A549 (cell line): ENCODE results near the gene SCN4B. TPM values are rescaled to one million over a fixed set of nuclear protein-coding genes. Genes with fewer than 3 reads are reported as not detected.
A peak's percentile ranks its signal among the peaks of the same experiment; 100 is the strongest.

Experiments used
- ATAC-seq, 2 experiments: fragments of 200-7000 bp in 1 of 2; fragments of >200 bp in 1 of 2; cut with Nextera tagmentation in 1 of 2; cut with Tn5 transposase in 1 of 2; 3 replicates each; pipeline versions ENCODE4 v1.8.0 to v1.9.1; 2018 to 2020; ENCODE audit warnings: mild to moderate bottlenecking in 1 of 2, moderate library complexity in 1 of 2
- CTCF ChIA-PET: fragments of 300-600 bp; sonication (Branson Sonifier 250); formaldehyde crosslinking; extraction: SDS; loops from one replicate; lab custom pipeline; 2021; ENCODE audit warnings: antibody characterized with exemption, inconsistent platforms; lab: Yijun Ruan, JAX
- POLR2A ChIA-PET: fragments of 350-600 bp; formaldehyde crosslinking; extraction: SDS; loops from one replicate; lab custom pipeline; 2021; ENCODE audit warnings: antibody characterized with exemption, inconsistent platforms; lab: Yijun Ruan, JAX
- DNase-seq, 2 experiments: peaks; one replicate each; pipeline versions ENCODE4 v3.0.0 to v3.0.0-alpha.2; 2011 to 2016; ENCODE audit warnings: low read depth in 1 of 2, low spot score in 1 of 2
- FAIRE-seq: peaks from 2 replicates; lab custom pipeline; 2011; peaks lifted over from hg19 to GRCh38; lab: Jason Lieb, UNC
- H3K27ac ChIP-seq, 2 experiments: fragments of >200 bp; sonication (Bioruptor Twin); formaldehyde crosslinking; 3 replicates each; pipeline ENCODE4 v1.5.1; 2016 to 2017
- H3K4me1 ChIP-seq: fragments of >200 bp; sonication (Bioruptor Twin); formaldehyde crosslinking; 3 replicates; pipeline ENCODE4 v1.6.1; 2016
- H3K4me2 ChIP-seq: fragments of >200 bp; sonication (Bioruptor Twin); formaldehyde crosslinking; 3 replicates; pipeline ENCODE4 v1.6.1; 2016
- H3K4me3 ChIP-seq: fragments of >200 bp; sonication (Bioruptor Twin); formaldehyde crosslinking; 3 replicates; pipeline ENCODE4 v1.5.1; 2016
- H3K9me3 ChIP-seq: fragments of >200 bp; sonication (Bioruptor Twin); formaldehyde crosslinking; 3 replicates; pipeline ENCODE4 v1.6.1; 2016
- CEBPB ChIP-seq, 2 experiments: fragments of >200 bp in 1 of 2; sonication (Bioruptor Twin) in 1 of 2; formaldehyde crosslinking in 1 of 2; IDR thresholded peaks; 2 replicates each; pipeline ENCODE4 v1.6.1; 2012 to 2016
- CTCF ChIP-seq: fragments of >200 bp; sonication (Bioruptor Twin); formaldehyde crosslinking; IDR thresholded peaks from 3 replicates; pipeline ENCODE4 v1.5.1; 2016
- EHMT2 ChIP-seq: fragments of 200-600 bp; sonication (generic); IDR thresholded peaks from 2 replicates; pipeline ENCODE4 v1.6.1; 2016; ENCODE audit warnings: antibody characterized with exemption, low read depth, mild to moderate bottlenecking, moderate library complexity
- FOSL2 ChIP-seq, 2 experiments: fragments of 450-650 bp in 1 of 2; fragments of >200 bp in 1 of 2; sonication (Bioruptor Twin) in 1 of 2; formaldehyde crosslinking; IDR thresholded peaks; 2 replicates each; pipeline versions ENCODE4 v1.5.0 to v1.6.1; 2016 to 2020; ENCODE audit warnings: mild to moderate bottlenecking in 1 of 2, moderate library complexity in 1 of 2
- HES2 ChIP-seq: fragments of >200 bp; sonication (Bioruptor Twin); formaldehyde crosslinking; IDR thresholded peaks from 2 replicates; pipeline ENCODE4 v1.6.1; 2016
- HOXB13 ChIP-seq: fragments of 250-450 bp; sonication (Bioruptor Pico); IDR thresholded peaks from 2 replicates; pipeline ENCODE4 v1.5.0; 2020; ENCODE audit warnings: low read depth, mild to moderate bottlenecking, moderate library complexity
- JUN ChIP-seq, 2 experiments: fragments of >200 bp; sonication (Bioruptor Twin); formaldehyde crosslinking; IDR thresholded peaks; 2 replicates in 1 of 2; 3 replicates in 1 of 2; pipeline ENCODE4 v1.6.1; 2016 to 2017
- MAZ ChIP-seq: fragments of 150-350 bp; IDR thresholded peaks from 2 replicates; pipeline ENCODE4 v1.6.1; 2014; ENCODE audit warnings: antibody characterized with exemption, low read depth, low read length, borderline replicate concordance
- NFE2L2 ChIP-seq: fragments of 150-350 bp; conservative IDR thresholded peaks from 2 replicates; pipeline ENCODE4 v1.6.1; 2014; ENCODE audit warnings: low read length
- POLR2A ChIP-seq: IDR thresholded peaks from 2 replicates; pipeline ENCODE4 v1.6.1; 2012; ENCODE audit warnings: mild to moderate bottlenecking, low read length
- RAD21 ChIP-seq, 2 experiments: fragments of >200 bp in 1 of 2; sonication (Bioruptor Twin) in 1 of 2; formaldehyde crosslinking in 1 of 2; IDR thresholded peaks in 1 of 2; conservative IDR thresholded peaks in 1 of 2; 2 replicates in 1 of 2; 3 replicates in 1 of 2; pipeline ENCODE4 v1.6.1; 2012 to 2018; ENCODE audit warnings: inconsistent platforms in 1 of 2
- RCOR1 ChIP-seq: fragments of 150-350 bp; IDR thresholded peaks from 2 replicates; pipeline ENCODE4 v1.6.1; 2014; ENCODE audit warnings: antibody characterized with exemption, low read length, low read depth
- SMC3 ChIP-seq: fragments of >200 bp; sonication (Bioruptor Twin); formaldehyde crosslinking; IDR thresholded peaks from 3 replicates; pipeline ENCODE4 v1.6.1; 2018; ENCODE audit warnings: inconsistent platforms
- USF2 ChIP-seq: fragments of 450-650 bp; IDR thresholded peaks from 2 replicates; pipeline ENCODE4 v1.6.1; 2014; ENCODE audit warnings: antibody characterized with exemption
- ZNF302 ChIP-seq: fragments of 250-450 bp; sonication (Bioruptor Pico); IDR thresholded peaks from 2 replicates; pipeline ENCODE4 v1.9.0; 2021; ENCODE audit warnings: inconsistent platforms, mild to moderate bottlenecking, moderate library complexity
- WGBS: methylation state at CpG from one replicate; pipeline ENCODE4 v1.1.6; 2017; ENCODE audit errors: missing lambda C conversion rate; 5-methylcytosine and 5-hydroxymethylcytosine counted together
- polyA plus RNA-seq, 4 experiments: library from polyadenylated mRNA; depleted of rRNA in 3 of 4; stranded (reverse); fragments of >200 nt; fragmentation: RNase III in 1 of 4; extraction: RNeasy Plus Mini Kit Qiagen cat#74134 plus additional on column Dnase treatment in 1 of 4; gene quantifications; 2 replicates in 3 of 4; 3 replicates in 1 of 4; pipeline ENCODE4 v1.2.3, GENCODE V29; 2011 to 2017

The SCN4B gene
- polyA plus RNA-seq, 2 of the 4 experiments (the other 2 are of a cell fraction) = 0.12 TPM; not detected in 1

- 66% methylated on average over 6 of the region's 6 CpGs for WGBS
- POLR2A ChIA-PET = no interaction called here
- FAIRE-seq = no peak
Observed at GRCh38 chr11:118199135-118199534, 46.5 kb upstream of the SCN4B start.

GRCh38 chr11:118198370-118198769 lies 45.7 kb upstream of the SCN4B start:
- no peaks in the 10 kb centered on the region for H3K9me3 ChIP-seq
- DNase-seq (peak; percentile 58), ATAC-seq (peak; percentile 70 to 92; a peak in 4 of 6 replicates), FAIRE-seq (no peak)
- 0% methylated on average over 9 of the region's 9 CpGs for WGBS
- TF ChIP-seq EHMT2 (no peak), NFE2L2 (no peak), CTCF (peak; percentile 70), SMC3 (peak; percentile 74), RAD21 (conservative IDR thresholded peaks at IDR 0.05 in 1 of 2, IDR thresholded peaks at IDR 0.05 in 1 of 2) (peak; percentile 83 to 85)
- H3K4me3 ChIP-seq = no peak overlapping the region
- peak overlapping the region; percentile 68 for H3K4me2 ChIP-seq
- no peak overlapping the region for H3K27ac ChIP-seq
- POLR2A ChIA-PET = no interaction called here
- H3K4me1 ChIP-seq = peaks cover 20% of the 10 kb centered on the region
- CTCF ChIA-PET = interaction anchor here (0.6 to 2.4 kb wide), 55 partner anchors 9 to 356 kb away, joined by 3 to 18 read pairs (median 4); partner anchors contain the start of genes MPZL3 and SCN2B

More at GRCh38 chr11:118199135-118199534, 46.5 kb upstream of the SCN4B start:
- peaks cover 16% of the 10 kb centered on the region for H3K4me1 ChIP-seq
- DNase-seq = no peak
- H3K4me3 ChIP-seq = no peak overlapping the region
- H3K4me2 ChIP-seq = no peak overlapping the region
- no peak overlapping the region for H3K27ac ChIP-seq
- H3K9me3 ChIP-seq = no peaks in the 10 kb centered on the region
- no peak for TF ChIP-seq FOSL2 (IDR thresholded peaks at IDR 0.05)
- no peak for TF ChIP-seq FOSL2 (CRISPR knock-in tag; IDR thresholded peaks at IDR 0.05)
- TF ChIP-seq HOXB13 (CRISPR knock-in tag) = no peak
- TF ChIP-seq ZNF302 (CRISPR knock-in tag) = no peak
- TF ChIP-seq, all 56 proteins: peak for 0
- no peak for ATAC-seq
- CTCF ChIA-PET = interaction anchor here (0.6 to 2.4 kb wide), 31 partner anchors 9 to 289 kb away, joined by 3 to 18 read pairs (median 5); partner anchors contain the start of gene MPZL3

GRCh38 chr11:118194835-118195627 lies 42.4 kb upstream of the SCN4B start:
- peak overlapping the region; percentile 68 to 82 for H3K27ac ChIP-seq
- H3K4me2 ChIP-seq = peak overlapping the region; percentile 52
- FAIRE-seq (no peak), DNase-seq (peak; percentile 62 to 68), ATAC-seq (peak; percentile 89 to 94)
- CTCF ChIA-PET = interaction anchor here (0.9 to 2.8 kb wide), 3 partner anchors 23 to 207 kb away, joined by 3 to 15 read pairs (median 4); no protein-coding TSS in a partner anchor
- peaks cover 20% of the 10 kb centered on the region for H3K4me1 ChIP-seq
- no peak overlapping the region for H3K4me3 ChIP-seq
- WGBS = 15% methylated on average over 9 of the region's 10 CpGs
- TF ChIP-seq CEBPB (IDR thresholded peaks at IDR 0.05) (peak in 1 of 2 experiments; percentile 45; a peak in 2 of 4 replicates), USF2 (peak; percentile 60), HES2 (no peak), HOXB13 (CRISPR knock-in tag) (no peak), JUN (IDR thresholded peaks at IDR 0.05) (peak in 1 of 2 experiments; percentile 43; a peak in 1 of 5 replicates), RCOR1 (no peak), MAZ (no peak), POLR2A (no peak)
- TF ChIP-seq, all 56 proteins: peak for 3
- no peaks in the 10 kb centered on the region for H3K9me3 ChIP-seq
- POLR2A ChIA-PET = interaction anchor here (0.7 kb wide), 1 partner anchor 24 kb away, joined by 3 read pairs; no protein-coding TSS in a partner anchor
